Naive thymus-derived CD8-positive, alpha-beta T cell (primary cell): ENCODE data around the gene CENPP. TPM values are rescaled to one million over a fixed set of nuclear protein-coding genes. Genes with fewer than 3 reads are reported as not detected.

Experiments used
- ATAC-seq, 2 donors: fragments of 150-1000 bp; cut with Tn5 transposase in 1 of 2; sonication (Bioruptor Pico), chemical (Tn5 transposase) in 1 of 2; 1 replicate in 1 of 2; 2 replicates in 1 of 2; pipeline ENCODE4 v1.10.0; 2021; ENCODE audit warnings: mild to moderate bottlenecking in 2 of 2, moderate library complexity in 2 of 2
- POLR2A ChIA-PET: fragments of 350-600 bp; sonication (Branson Sonifier 250); formaldehyde crosslinking; loops from one replicate; lab custom pipeline; 2021; ENCODE audit warnings: antibody characterized with exemption; lab: Charles Lee
- DNase-seq, 10 donors: peaks; one replicate each; pipeline versions ENCODE4 v3.0.0 to v3.0.0-alpha.2; 2020 to 2022
- H3K27ac Mint-ChIP-seq, 10 donors: one replicate each; pipeline ENCODE4 v1.8.0; 2020 to 2022; ENCODE audit warnings: mild to moderate bottlenecking in 10 of 10, mixed read lengths in 10 of 10, moderate library complexity in 4 of 10, inconsistent platforms in 1 of 10
- H3K27me3 Mint-ChIP-seq, 5 donors: one replicate each; pipeline ENCODE4 v1.8.0; 2021 to 2022; ENCODE audit warnings: mixed read lengths in 5 of 5
- H3K36me3 Mint-ChIP-seq, 3 donors: one replicate each; pipeline ENCODE4 v1.8.0; 2020 to 2022; ENCODE audit warnings: mixed read lengths in 3 of 3, mild to moderate bottlenecking in 2 of 3, inconsistent platforms in 1 of 3
- H3K4me1 Mint-ChIP-seq, 4 donors: one replicate each; pipeline ENCODE4 v1.8.0; 2021 to 2022; ENCODE audit warnings: mixed read lengths in 4 of 4
- H3K4me3 Mint-ChIP-seq, 10 donors: one replicate each; pipeline ENCODE4 v1.8.0; 2020 to 2022; ENCODE audit warnings: mild to moderate bottlenecking in 10 of 10, mixed read lengths in 10 of 10, moderate library complexity in 6 of 10, inconsistent platforms in 1 of 10
- H3K9me3 Mint-ChIP-seq, 9 donors: one replicate each; pipeline ENCODE4 v1.8.0; 2020 to 2022; ENCODE audit warnings: mixed read lengths in 9 of 9, mild to moderate bottlenecking in 3 of 9, inconsistent platforms in 1 of 9, moderate library complexity in 1 of 9
- polyA plus RNA-seq, 3 donors: library from polyadenylated mRNA; unstranded; fragments of 300-500 nt; fragmentation: Illumina TruSeq; gene quantifications; one replicate each; pipeline ENCODE4 v1.2.3, GENCODE V29; 2021
- total RNA-seq, 8 experiments: library from RNA in 2 of 8; stranded (reverse) in 2 of 8; gene quantifications; one replicate each; pipeline ENCODE4 v1.2.3 and lab custom pipeline; 2021 to 2026

Gene CENPP
- total and polyA plus RNA-seq, 5 experiments from 2014 or later, result 2.4 to 5.2 (median 4.4) TPM

- POLR2A ChIA-PET, result interaction anchor here (0.8 kb wide), 1 partner anchor 11 kb away, joined by 3 read pairs; no protein-coding TSS in a partner anchor
Observed at GRCh38 chr9:92313624-92314012, 12.1 kb upstream of the CENPP start.

GRCh38 chr9:92315456-92315855 lies 10.3 kb upstream of the CENPP start:
- H3K36me3 Mint-ChIP-seq, result peaks cover 12 to 87% (median 31%) of the 10 kb centered on the region in 3 donors
- POLR2A ChIA-PET, result no interaction called here
- DNase-seq (no peak), ATAC-seq (no peak)
- no peaks in the 10 kb centered on the region for H3K27me3 Mint-ChIP-seq
- H3K4me3 Mint-ChIP-seq, result no peak overlapping the region
- peak overlapping the region in 2 of 10 donors; percentile 3 to 19 for H3K27ac Mint-ChIP-seq
- H3K4me1 Mint-ChIP-seq, result peaks cover 23 to 36% (median 29%) of the 10 kb centered on the region in 4 donors
- no peaks in the 10 kb centered on the region for H3K9me3 Mint-ChIP-seq

More at GRCh38 chr9:92313624-92314012, 12.1 kb upstream of the CENPP start:
- Mint-ChIP-seq H3K4me3 (peak overlapping the region in 2 of 10 donors; percentile 42 to 79), H3K27me3 (no peaks in the 10 kb centered on the region), H3K27ac (peak overlapping the region in 5 of 10 donors; percentile 14 to 87 (median 43)), H3K36me3 (peaks cover 12 to 88% (median 40%) of the 10 kb centered on the region in 3 donors), H3K4me1 (peaks cover 20 to 36% (median 27%) of the 10 kb centered on the region in 4 donors), H3K9me3 (no peaks in the 10 kb centered on the region)
- no peak for ATAC-seq
- no peak for DNase-seq

- DNase-seq, result peak in 1 of 10 donors; percentile 5
- Mint-ChIP-seq H3K27ac (peak overlapping the region; percentile 97 to 100 (median 99)), H3K4me1 (peaks cover 11 to 39% (median 35%) of the 10 kb centered on the region in 4 donors), H3K36me3 (peaks cover 0 to 37% (median 5%) of the 10 kb centered on the region in 3 donors), H3K27me3 (no peaks in the 10 kb centered on the region), H3K4me3 (peak overlapping the region; percentile 97 to 100 (median 99)), H3K9me3 (no peaks in the 10 kb centered on the region)
- POLR2A ChIA-PET, result interaction anchor here (0.6 to 2.4 kb wide), 4 partner anchors 11 to 1934 kb away, joined by 3 to 17 read pairs (median 6); partner anchors contain the start of genes IARS1 and IPPK
- ATAC-seq, result no peak
Observed at GRCh38 chr9:92324431-92324830, 1.3 kb upstream of the CENPP start.

GRCh38 chr9:92324889-92325268 lies 874 bp upstream of the CENPP start:
- peak; percentile 17 to 21 for ATAC-seq

GRCh38 chr9:92325991-92326500 lies 293 bp downstream of the CENPP start:
- no peak for DNase-seq
- Mint-ChIP-seq H3K4me3 (peak overlapping the region; percentile 97 to 100 (median 99)), H3K9me3 (no peaks in the 10 kb centered on the region), H3K27me3 (no peaks in the 10 kb centered on the region), H3K36me3 (peaks cover 0 to 23% (median 2%) of the 10 kb centered on the region in 3 donors), H3K27ac (peak overlapping the region; percentile 48 to 100 (median 99)), H3K4me1 (peaks cover 8 to 36% (median 32%) of the 10 kb centered on the region in 4 donors)
- no peak for ATAC-seq
- POLR2A ChIA-PET, result interaction anchor here (0.6 to 2.4 kb wide), 8 partner anchors 14 to 344 kb away, joined by 3 to 17 read pairs (median 4); partner anchors contain the start of genes IARS1 and IPPK

More at GRCh38 chr9:92324889-92325268, 874 bp upstream of the CENPP start:
- POLR2A ChIA-PET, result interaction anchor here (0.9 to 2.4 kb wide), 5 partner anchors 11 to 345 kb away, joined by 3 to 17 read pairs (median 8); partner anchors contain the start of genes IARS1 and IPPK
- DNase-seq, result peak in 1 of 10 donors; percentile 3
- Mint-ChIP-seq H3K27ac (peak overlapping the region; percentile 97 to 100 (median 99)), H3K27me3 (no peaks in the 10 kb centered on the region), H3K36me3 (peaks cover 0 to 33% (median 5%) of the 10 kb centered on the region in 3 donors), H3K9me3 (no peaks in the 10 kb centered on the region), H3K4me3 (peak overlapping the region; percentile 97 to 100 (median 99)), H3K4me1 (peaks cover 11 to 39% (median 34%) of the 10 kb centered on the region in 4 donors)

- Mint-ChIP-seq H3K27me3 (no peaks in the 10 kb centered on the region), H3K4me3 (peak overlapping the region in 9 of 10 donors; percentile 27 to 100 (median 99)), H3K36me3 (peaks cover 0 to 17% (median 0%) of the 10 kb centered on the region in 3 donors), H3K4me1 (peaks cover 8 to 36% (median 32%) of the 10 kb centered on the region in 4 donors), H3K9me3 (no peaks in the 10 kb centered on the region), H3K27ac (peak overlapping the region in 3 of 10 donors; percentile 21 to 100 (median 99))
- ATAC-seq (no peak), DNase-seq (no peak)
- POLR2A ChIA-PET, result no interaction called here
Observed at GRCh38 chr9:92327283-92327850, 1.6 kb downstream of the CENPP start.

GRCh38 chr9:92328225-92328624 lies 2.5 kb downstream of the CENPP start:
- Mint-ChIP-seq H3K27me3 (no peaks in the 10 kb centered on the region), H3K36me3 (peaks cover 0 to 13% (median 0%) of the 10 kb centered on the region in 3 donors), H3K27ac (no peak overlapping the region), H3K9me3 (no peaks in the 10 kb centered on the region), H3K4me3 (peak overlapping the region in 1 of 10 donors; percentile 63), H3K4me1 (peaks cover 8 to 31% (median 30%) of the 10 kb centered on the region in 4 donors)
- POLR2A ChIA-PET, result no interaction called here
- DNase-seq, result no peak
- no peak for ATAC-seq

- Mint-ChIP-seq H3K27ac (no peak overlapping the region), H3K9me3 (no peaks in the 10 kb centered on the region), H3K27me3 (no peaks in the 10 kb centered on the region), H3K4me1 (peaks cover 0 to 2% (median 0%) of the 10 kb centered on the region in 4 donors), H3K4me3 (no peak overlapping the region), H3K36me3 (peaks cover 0 to 22% (median 8%) of the 10 kb centered on the region in 3 donors)
- ATAC-seq (no peak), DNase-seq (no peak)
- POLR2A ChIA-PET, result no interaction called here
Observed at GRCh38 chr9:92332577-92333281, 7.0 kb downstream of the CENPP start.

- H3K27ac Mint-ChIP-seq, result no peak overlapping the region
- H3K27me3 Mint-ChIP-seq, result no peaks in the 10 kb centered on the region
- H3K9me3 Mint-ChIP-seq, result no peaks in the 10 kb centered on the region
- POLR2A ChIA-PET, result no interaction called here
- ATAC-seq (no peak), DNase-seq (no peak)
- H3K4me1 Mint-ChIP-seq, result no peaks in the 10 kb centered on the region
- H3K4me3 Mint-ChIP-seq, result no peak overlapping the region
- peaks cover 0 to 23% (median 9%) of the 10 kb centered on the region in 3 donors for H3K36me3 Mint-ChIP-seq
Observed at GRCh38 chr9:92333282-92333634, 7.5 kb downstream of the CENPP start.

- H3K36me3 Mint-ChIP-seq, result peaks cover 5 to 32% (median 21%) of the 10 kb centered on the region in 3 donors
- H3K4me3 Mint-ChIP-seq, result no peak overlapping the region
- no peak for DNase-seq
- ATAC-seq, result no peak
- H3K9me3 Mint-ChIP-seq, result peaks cover 0 to 8% (median 4%) of the 10 kb centered on the region in 9 donors
- no peak overlapping the region for H3K27ac Mint-ChIP-seq
- H3K4me1 Mint-ChIP-seq, result peaks cover 0 to 1% (median 0%) of the 10 kb centered on the region in 4 donors
- no peaks in the 10 kb centered on the region for H3K27me3 Mint-ChIP-seq
- POLR2A ChIA-PET, result no interaction called here
Observed at GRCh38 chr9:92341578-92341977, 15.8 kb downstream of the CENPP start.

- no peak for ATAC-seq
- H3K4me3 Mint-ChIP-seq, result no peak overlapping the region
- H3K9me3 Mint-ChIP-seq, result peaks cover 0 to 8% (median 4%) of the 10 kb centered on the region in 9 donors
- DNase-seq, result no peak
- no peak overlapping the region for H3K27ac Mint-ChIP-seq
- peaks cover 5 to 28% (median 17%) of the 10 kb centered on the region in 3 donors for H3K36me3 Mint-ChIP-seq
- H3K27me3 Mint-ChIP-seq, result no peaks in the 10 kb centered on the region
- H3K4me1 Mint-ChIP-seq, result peaks cover 0 to 2% (median 0%) of the 10 kb centered on the region in 4 donors
- POLR2A ChIA-PET, result no interaction called here
Observed at GRCh38 chr9:92342825-92343488, 17.2 kb downstream of the CENPP start.

GRCh38 chr9:92345582-92345981 lies 19.8 kb downstream of the CENPP start:
- ATAC-seq, result no peak
- Mint-ChIP-seq H3K27ac (no peak overlapping the region), H3K27me3 (no peaks in the 10 kb centered on the region), H3K9me3 (peaks cover 0 to 7% (median 4%) of the 10 kb centered on the region in 9 donors), H3K36me3 (peaks cover 5 to 15% (median 14%) of the 10 kb centered on the region in 3 donors), H3K4me3 (no peak overlapping the region), H3K4me1 (peaks cover 0 to 2% (median 0%) of the 10 kb centered on the region in 4 donors)
- DNase-seq, result no peak
- POLR2A ChIA-PET, result no interaction called here
